Activated CD4-positive, alpha-beta T cell treated with anti-CD3 and anti-CD28 coated beads for 36 hours (primary cell): ENCODE data around the gene CISD3. TPM values are rescaled to one million over a fixed set of nuclear protein-coding genes. Genes with fewer than 3 reads are reported as not detected.

Source experiments
- ATAC-seq: fragments of 200-7000 bp; cut with Tn5 transposase; one replicate; pipeline ENCODE4 v1.10.0; 2021; ENCODE audit warnings: mild to moderate bottlenecking, moderate library complexity
- CTCF ChIA-PET: fragments of 350-600 bp; sonication (Branson Sonifier 250); formaldehyde crosslinking; loops from one replicate; lab custom pipeline; 2021; ENCODE audit warnings: antibody characterized with exemption; lab: Charles Lee
- POLR2A ChIA-PET: fragments of 350-600 bp; sonication (Branson Sonifier 250); formaldehyde crosslinking; loops from one replicate; lab custom pipeline; 2021; ENCODE audit warnings: antibody characterized with exemption, inconsistent platforms; lab: Charles Lee
- DNase-seq: peaks from one replicate; pipeline ENCODE4 v3.0.0-alpha.2; 2020
- H3K27ac Mint-ChIP-seq: one replicate; pipeline ENCODE4 v1.8.0; 2021; ENCODE audit warnings: mixed read lengths
- H3K27me3 Mint-ChIP-seq: one replicate; pipeline ENCODE4 v1.8.0; 2021; ENCODE audit warnings: mixed read lengths
- H3K36me3 Mint-ChIP-seq: one replicate; pipeline ENCODE4 v1.8.0; 2021; ENCODE audit warnings: low read depth, mixed read lengths
- H3K4me1 Mint-ChIP-seq: one replicate; pipeline ENCODE4 v1.8.0; 2021; ENCODE audit warnings: mixed read lengths
- H3K4me3 Mint-ChIP-seq: one replicate; pipeline ENCODE4 v1.8.0; 2021; ENCODE audit warnings: mild to moderate bottlenecking, moderate library complexity, mixed read lengths
- H3K9me3 Mint-ChIP-seq: one replicate; pipeline ENCODE4 v1.8.0; 2021; ENCODE audit warnings: low read depth, mixed read lengths
- intact Hi-C, 2 experiments: fragments of 100-400 bp; cut with DNase I in 1 of 2; cut with micrococcal nuclease in 1 of 2; formaldehyde crosslinking; loops; one replicate each; pipeline versions ENCODE4 v1.14.2 to v1.15.1; 2022 to 2024; cut with DNase I, micrococcal nuclease
- total RNA-seq, 2 experiments: library from RNA; stranded (reverse); gene quantifications; one replicate each; pipeline ENCODE4 v1.2.3, GENCODE V29; 2021

Gene CISD3
- total RNA-seq, 2 experiments from 2014 or later: 49.4 to 58.6 TPM

GRCh38 chr17:38729368-38729885, 714 bp upstream of the CISD3 start:
- ATAC-seq (no peak), DNase-seq (no peak)
- Mint-ChIP-seq H3K4me3 (peak overlapping the region; percentile 69), H3K27me3 (no peaks in the 10 kb centered on the region), H3K27ac (peak overlapping the region; percentile 100), H3K9me3 (no peaks in the 10 kb centered on the region), H3K36me3 (peaks cover 36% of the 10 kb centered on the region), H3K4me1 (peaks cover 79% of the 10 kb centered on the region)
- ChIA-PET CTCF (interaction anchor here (0.6 to 2.1 kb wide), 10 partner anchors 12 to 424 kb away, joined by 3 to 16 read pairs (median 5); no protein-coding TSS in a partner anchor), POLR2A (interaction anchor here (1.1 to 1.8 kb wide), 3 partner anchors 20 to 23 kb away, joined by 3 to 4 read pairs (median 3); partner anchors contain the start of gene PSMB3)
- intact Hi-C loops: loop anchor here in 1 of 2 experiments (5.0 kb wide), 1 partner anchor 1423 kb away; no protein-coding TSS in a partner anchor

GRCh38 chr17:38730526-38731379, 612 bp downstream of the CISD3 start:
- Mint-ChIP-seq H3K4me3 (peak overlapping the region; percentile 91), H3K27ac (peak overlapping the region; percentile 93), H3K4me1 (peaks cover 79% of the 10 kb centered on the region), H3K36me3 (peaks cover 26% of the 10 kb centered on the region), H3K9me3 (no peaks in the 10 kb centered on the region), H3K27me3 (no peaks in the 10 kb centered on the region)
- ATAC-seq (no peak), DNase-seq (peak; percentile 51)
- ChIA-PET POLR2A (interaction anchor here (0.6 to 1.8 kb wide), 3 partner anchors 21 to 378 kb away, joined by 3 to 6 read pairs (median 3); no protein-coding TSS in a partner anchor), CTCF (interaction anchor here (0.6 to 2.5 kb wide), 8 partner anchors 16 to 673 kb away, joined by 3 to 23 read pairs (median 6); no protein-coding TSS in a partner anchor)
- intact Hi-C loops: loop anchor here (1.0 to 10.0 kb wide), 9 partner anchors 17 to 423 kb away; partner anchors contain the start of genes ARHGAP23 (in 1 of the 2), PIP4K2B (in 1 of the 2), PSMB3 (in 1 of the 2) and SRCIN1 (in 1 of the 2)

- POLR2A ChIA-PET: interaction anchor here (0.6 to 1.8 kb wide), 3 partner anchors 22 to 379 kb away, joined by 3 to 6 read pairs (median 3); no protein-coding TSS in a partner anchor
- intact Hi-C loops: loop anchor here (2.0 to 10.0 kb wide), 3 partner anchors 125 to 307 kb away; partner anchors contain the start of genes ARHGAP23 (in 1 of the 2) and SRCIN1 (in 1 of the 2)
Measured at GRCh38 chr17:38731526-38732294, 1.6 kb downstream of the CISD3 start.

GRCh38 chr17:38732376-38733281, 2.5 kb downstream of the CISD3 start:
- Mint-ChIP-seq H3K4me3 (peak overlapping the region; percentile 91), H3K27me3 (no peaks in the 10 kb centered on the region), H3K36me3 (peaks cover 24% of the 10 kb centered on the region), H3K27ac (peak overlapping the region; percentile 75), H3K4me1 (peaks cover 64% of the 10 kb centered on the region), H3K9me3 (no peaks in the 10 kb centered on the region)
- POLR2A ChIA-PET: no interaction called here
- CTCF ChIA-PET: interaction anchor here (1.1 to 3.3 kb wide), 5 partner anchors 26 to 65 kb away, joined by 3 to 23 read pairs (median 10); no protein-coding TSS in a partner anchor
- intact Hi-C loops: loop anchor here (10.0 kb wide), 2 partner anchors 128 to 308 kb away; partner anchors contain the start of genes ARHGAP23 (in 1 of the 2) and SRCIN1 (in 1 of the 2)
- no peak for DNase-seq
- ATAC-seq: no peak

More at GRCh38 chr17:38731526-38732294, 1.6 kb downstream of the CISD3 start:
- CTCF ChIA-PET: interaction anchor here (0.6 to 2.5 kb wide), 11 partner anchors 15 to 672 kb away, joined by 3 to 23 read pairs (median 4); no protein-coding TSS in a partner anchor
- H3K27me3 Mint-ChIP-seq: no peaks in the 10 kb centered on the region
- H3K27ac Mint-ChIP-seq: peak overlapping the region; percentile 75
- peaks cover 24% of the 10 kb centered on the region for H3K36me3 Mint-ChIP-seq
- peak overlapping the region; percentile 91 for H3K4me3 Mint-ChIP-seq
- peaks cover 73% of the 10 kb centered on the region for H3K4me1 Mint-ChIP-seq
- DNase-seq (no peak), ATAC-seq (no peak)
- no peaks in the 10 kb centered on the region for H3K9me3 Mint-ChIP-seq

- H3K4me3 Mint-ChIP-seq: peak overlapping the region; percentile 5
- ChIA-PET POLR2A (interaction anchor here (0.7 kb wide), 1 partner anchor 66 kb away, joined by 4 read pairs; no protein-coding TSS in a partner anchor), CTCF (interaction anchor here (1.4 to 3.5 kb wide), 5 partner anchors 16 to 66 kb away, joined by 4 to 35 read pairs (median 17); no protein-coding TSS in a partner anchor)
- H3K27me3 Mint-ChIP-seq: no peaks in the 10 kb centered on the region
- intact Hi-C loops: loop anchor here (10.0 kb wide), 2 partner anchors 129 to 309 kb away; partner anchors contain the start of genes ARHGAP23 (in 1 of the 2) and SRCIN1 (in 1 of the 2)
- ATAC-seq: no peak
- no peak for DNase-seq
- H3K4me1 Mint-ChIP-seq: peaks cover 56% of the 10 kb centered on the region
- no peaks in the 10 kb centered on the region for H3K9me3 Mint-ChIP-seq
- H3K36me3 Mint-ChIP-seq: peaks cover 16% of the 10 kb centered on the region
- H3K27ac Mint-ChIP-seq: peak overlapping the region; percentile 92
Measured at GRCh38 chr17:38733282-38733981, 3.3 kb downstream of the CISD3 start.

GRCh38 chr17:38733982-38734973, 4.1 kb downstream of the CISD3 start:
- Mint-ChIP-seq H3K27ac (peak overlapping the region; percentile 92), H3K27me3 (no peaks in the 10 kb centered on the region), H3K4me1 (peaks cover 48% of the 10 kb centered on the region), H3K9me3 (no peaks in the 10 kb centered on the region), H3K4me3 (peak overlapping the region; percentile 22), H3K36me3 (peaks cover 14% of the 10 kb centered on the region)
- ChIA-PET POLR2A (interaction anchor here (0.7 kb wide), 1 partner anchor 67 kb away, joined by 4 read pairs; no protein-coding TSS in a partner anchor), CTCF (interaction anchor here (0.5 to 3.5 kb wide), 21 partner anchors 12 to 441 kb away, joined by 3 to 35 read pairs (median 4); no protein-coding TSS in a partner anchor)
- intact Hi-C loops: loop anchor here (2.0 to 10.0 kb wide), 4 partner anchors 17 to 309 kb away; partner anchors contain the start of genes ARHGAP23 (in 1 of the 2) and SRCIN1 (in 1 of the 2)
- ATAC-seq (peak; percentile 18), DNase-seq (peak; percentile 59)

- Mint-ChIP-seq H3K9me3 (no peaks in the 10 kb centered on the region), H3K27me3 (no peaks in the 10 kb centered on the region), H3K27ac (no peak overlapping the region), H3K4me3 (no peak overlapping the region), H3K4me1 (peaks cover 45% of the 10 kb centered on the region), H3K36me3 (peaks cover 14% of the 10 kb centered on the region)
- DNase-seq (peak; percentile 85), ATAC-seq (peak; percentile 21)
- ChIA-PET CTCF (interaction anchor here (0.6 to 3.5 kb wide), 35 partner anchors 11 to 239 kb away, joined by 3 to 35 read pairs (median 4); partner anchors contain the start of genes MLLT6 and PSMB3), POLR2A (interaction anchor here (0.5 kb wide), 1 partner anchor 17 kb away, joined by 6 read pairs; no protein-coding TSS in a partner anchor)
- intact Hi-C loops: loop anchor here (1.0 to 10.0 kb wide), 7 partner anchors 15 to 311 kb away; partner anchors contain the start of genes ARHGAP23 (in 1 of the 2) and SRCIN1 (in 1 of the 2)
Measured at GRCh38 chr17:38735161-38735997, 5.2 kb downstream of the CISD3 start.
